ENCODE measurements around the gene RARRES2.

DNA sequence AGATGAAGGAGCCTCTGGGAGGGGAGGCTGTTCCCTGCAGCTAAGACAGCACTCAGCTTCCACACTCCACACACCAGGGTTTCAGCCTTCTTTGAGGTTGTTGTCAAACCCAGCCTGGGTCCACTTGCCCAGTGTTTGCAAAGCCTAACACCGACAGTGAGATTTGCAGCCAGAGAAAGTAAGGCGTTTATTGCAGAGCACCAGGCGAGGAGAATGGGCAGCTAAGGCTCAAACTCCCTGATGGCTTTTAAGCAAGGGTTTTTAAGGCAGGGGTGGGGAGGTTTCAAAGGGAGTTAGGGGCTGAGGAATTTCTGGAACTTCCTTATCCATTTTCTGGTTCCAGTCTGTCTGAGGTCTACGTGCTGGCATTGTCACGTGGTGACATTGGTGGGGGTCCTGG lies 33.0 kb upstream of the RARRES2 start:
- no peak for TF ChIP-seq POLR2AphosphoS5 (IDR thresholded peaks at IDR 0.05)
- TF ChIP-seq, protein P1, sequence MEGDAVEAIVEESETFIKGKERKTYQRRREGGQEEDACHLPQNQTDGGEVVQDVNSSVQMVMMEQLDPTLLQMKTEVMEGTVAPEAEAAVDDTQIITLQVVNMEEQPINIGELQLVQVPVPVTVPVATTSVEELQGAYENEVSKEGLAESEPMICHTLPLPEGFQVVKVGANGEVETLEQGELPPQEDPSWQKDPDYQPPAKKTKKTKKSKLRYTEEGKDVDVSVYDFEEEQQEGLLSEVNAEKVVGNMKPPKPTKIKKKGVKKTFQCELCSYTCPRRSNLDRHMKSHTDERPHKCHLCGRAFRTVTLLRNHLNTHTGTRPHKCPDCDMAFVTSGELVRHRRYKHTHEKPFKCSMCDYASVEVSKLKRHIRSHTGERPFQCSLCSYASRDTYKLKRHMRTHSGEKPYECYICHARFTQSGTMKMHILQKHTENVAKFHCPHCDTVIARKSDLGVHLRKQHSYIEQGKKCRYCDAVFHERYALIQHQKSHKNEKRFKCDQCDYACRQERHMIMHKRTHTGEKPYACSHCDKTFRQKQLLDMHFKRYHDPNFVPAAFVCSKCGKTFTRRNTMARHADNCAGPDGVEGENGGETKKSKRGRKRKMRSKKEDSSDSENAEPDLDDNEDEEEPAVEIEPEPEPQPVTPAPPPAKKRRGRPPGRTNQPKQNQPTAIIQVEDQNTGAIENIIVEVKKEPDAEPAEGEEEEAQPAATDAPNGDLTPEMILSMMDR (IDR thresholded peaks at IDR 0.05), result no peak
- no peak for TF ChIP-seq EP300 (IDR thresholded peaks at IDR 0.05)

Data from upper lobe of left lung (tissue), 4 donors.